Left lung (tissue), 10 donors: Measurements from ENCODE around the gene ZNF366. TPM values are rescaled to one million over a fixed set of nuclear protein-coding genes. Genes with fewer than 3 reads are reported as not detected.
A peak's percentile ranks its signal among the peaks of the same experiment; 100 is the strongest.

ENCODE experiments used
- ATAC-seq: fragments of 200-7000 bp; cut with Tn5 transposase; one replicate; pipeline ENCODE4 v1.9.1; 2020; ENCODE audit warnings: moderate library complexity
- DNase-seq, 4 donors: peaks; one replicate each; pipeline ENCODE4 v3.0.0-alpha.2; 2013 to 2020
- H3K27ac ChIP-seq, 2 donors: fragments of 200-600 bp; sonication (generic) in 1 of 2; one replicate each; pipeline versions ENCODE4 v1.5.0 to v1.8.0; 2020 to 2021
- H3K27me3 ChIP-seq, 2 donors: fragments of 200-600 bp; sonication (generic) in 1 of 2; one replicate each; pipeline versions ENCODE4 v1.5.0 to v1.8.0; 2020 to 2021
- H3K36me3 ChIP-seq, 2 donors: fragments of 200-600 bp; sonication (generic) in 1 of 2; one replicate each; pipeline versions ENCODE4 v1.5.0 to v1.8.0; 2020 to 2021
- H3K4me1 ChIP-seq, 2 donors: fragments of 200-600 bp; one replicate each; pipeline ENCODE4 v1.8.0; 2021
- H3K4me3 ChIP-seq, 2 donors: fragments of 200-600 bp; sonication (generic) in 1 of 2; one replicate each; pipeline versions ENCODE4 v1.5.0 to v1.8.0; 2020 to 2021; ENCODE audit warnings: mild to moderate bottlenecking in 1 of 2
- H3K9me3 ChIP-seq, 2 donors: fragments of 200-600 bp; sonication (generic) in 1 of 2; one replicate each; pipeline versions ENCODE4 v1.5.0 to v1.8.0; 2020 to 2021
- intact Hi-C, 2 donors: fragments of 100-400 bp; cut with DNase I; formaldehyde crosslinking; loops; one replicate each; pipeline versions ENCODE4 v1.11.2 to v1.14.2; 2022
- polyA plus RNA-seq, 6 donors: library from polyadenylated mRNA; unstranded; fragments of 120-200 nt; gene quantifications; one replicate each; pipeline ENCODE4 v1.2.1, GENCODE V29; 2013; ENCODE audit not compliant: insufficient read length in 6 of 6
- total RNA-seq, 2 donors: library from RNA; stranded (reverse); fragmentation: NEBNext Ultra II Directional; extraction: Animal tissue kit (Norgen Biotek cat#: 25700); gene quantifications; one replicate each; pipeline ENCODE4 v1.2.1, GENCODE V29; 2021
- TF ChIP-seq, protein P1 (sequence below), 2 donors: fragments of 200-600 bp; sonication (generic) in 1 of 2; IDR thresholded peaks; one replicate each; pipeline versions ENCODE4 v1.5.0 to v1.8.0; 2021; ENCODE audit warnings: antibody characterized with exemption in 2 of 2
- donor health status: DM: no; HTN: yes; CAD: no.
- donor health status: DM: no; HTN: no; CAD: no.

ZNF366 gene
- total and polyA plus RNA-seq, 8 donors, result 3.2 to 5.6 (median 4.0) TPM

DNA sequence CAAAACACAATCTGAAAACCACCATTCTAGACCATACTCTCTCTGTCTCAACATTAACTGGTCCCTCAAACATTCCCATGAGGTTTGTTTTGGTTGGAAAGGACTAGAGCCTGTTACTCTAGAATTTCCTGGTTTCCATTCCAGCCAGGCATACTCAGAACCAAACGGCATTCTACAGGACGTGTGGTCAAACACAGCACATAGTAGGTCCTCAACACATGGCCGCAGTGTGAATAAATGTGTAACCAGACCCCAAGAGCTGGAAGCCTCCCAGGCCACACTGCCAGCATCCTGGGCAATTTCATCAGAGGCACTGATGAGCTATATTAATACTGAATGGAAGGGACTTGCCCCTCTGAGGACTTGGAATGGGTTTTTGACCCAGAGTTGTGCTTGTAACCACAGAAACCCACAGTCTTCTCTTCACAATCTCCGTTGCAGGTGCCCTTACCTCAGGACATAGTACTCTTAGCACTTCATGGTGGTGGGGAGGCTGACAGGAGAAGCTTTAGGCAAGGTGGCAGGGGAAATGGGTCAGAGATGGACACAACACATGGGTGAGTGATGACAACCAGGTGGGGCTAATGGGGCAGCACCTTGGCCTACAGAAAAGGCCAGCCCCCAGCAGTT is 66.0 kb downstream of the ZNF366 start:
- Histone ChIP-seq H3K27me3 (no peaks in the 10 kb centered on the region), H3K27ac (no peak overlapping the region), H3K4me3 (no peak overlapping the region), H3K9me3 (no peaks in the 10 kb centered on the region), H3K4me1 (peaks cover 0 to 3% of the 10 kb centered on the region in 2 donors), H3K36me3 (no peaks in the 10 kb centered on the region)
- no peak for DNase-seq
- ATAC-seq, result no peak
- intact Hi-C loops, result no loop called here
- TF ChIP-seq, protein P1, sequence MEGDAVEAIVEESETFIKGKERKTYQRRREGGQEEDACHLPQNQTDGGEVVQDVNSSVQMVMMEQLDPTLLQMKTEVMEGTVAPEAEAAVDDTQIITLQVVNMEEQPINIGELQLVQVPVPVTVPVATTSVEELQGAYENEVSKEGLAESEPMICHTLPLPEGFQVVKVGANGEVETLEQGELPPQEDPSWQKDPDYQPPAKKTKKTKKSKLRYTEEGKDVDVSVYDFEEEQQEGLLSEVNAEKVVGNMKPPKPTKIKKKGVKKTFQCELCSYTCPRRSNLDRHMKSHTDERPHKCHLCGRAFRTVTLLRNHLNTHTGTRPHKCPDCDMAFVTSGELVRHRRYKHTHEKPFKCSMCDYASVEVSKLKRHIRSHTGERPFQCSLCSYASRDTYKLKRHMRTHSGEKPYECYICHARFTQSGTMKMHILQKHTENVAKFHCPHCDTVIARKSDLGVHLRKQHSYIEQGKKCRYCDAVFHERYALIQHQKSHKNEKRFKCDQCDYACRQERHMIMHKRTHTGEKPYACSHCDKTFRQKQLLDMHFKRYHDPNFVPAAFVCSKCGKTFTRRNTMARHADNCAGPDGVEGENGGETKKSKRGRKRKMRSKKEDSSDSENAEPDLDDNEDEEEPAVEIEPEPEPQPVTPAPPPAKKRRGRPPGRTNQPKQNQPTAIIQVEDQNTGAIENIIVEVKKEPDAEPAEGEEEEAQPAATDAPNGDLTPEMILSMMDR (IDR thresholded peaks at IDR 0.05), result no peak

DNA sequence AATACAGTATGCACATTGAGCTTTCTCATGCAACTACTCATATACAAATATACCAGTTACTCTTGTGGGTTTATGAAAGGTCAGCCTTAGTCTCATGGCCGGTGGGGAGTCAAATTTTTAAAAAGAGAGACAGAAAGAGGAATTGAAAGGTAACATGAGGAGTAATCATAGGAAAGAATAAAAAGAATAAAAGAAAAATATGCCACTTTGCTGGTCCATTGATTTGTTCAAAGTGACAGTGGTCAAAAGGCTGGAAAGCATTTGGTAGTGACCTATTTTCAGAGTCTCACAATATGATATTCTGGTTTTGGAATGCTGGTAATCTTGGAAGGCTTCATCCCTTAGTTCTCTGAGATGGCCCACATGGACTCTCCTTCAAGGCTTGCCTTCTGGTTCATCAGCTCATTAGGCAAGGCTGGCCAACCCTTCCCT is 67.0 kb downstream of the ZNF366 start:
- Histone ChIP-seq H3K27me3 (no peaks in the 10 kb centered on the region), H3K4me1 (peaks cover 0 to 3% of the 10 kb centered on the region in 2 donors), H3K27ac (no peak overlapping the region), H3K9me3 (no peaks in the 10 kb centered on the region), H3K4me3 (no peak overlapping the region), H3K36me3 (no peaks in the 10 kb centered on the region)
- no peak for ATAC-seq
- no peak for DNase-seq
- TF ChIP-seq, protein P1 (IDR thresholded peaks at IDR 0.05), result no peak
- intact Hi-C loops, result no loop called here

DNA sequence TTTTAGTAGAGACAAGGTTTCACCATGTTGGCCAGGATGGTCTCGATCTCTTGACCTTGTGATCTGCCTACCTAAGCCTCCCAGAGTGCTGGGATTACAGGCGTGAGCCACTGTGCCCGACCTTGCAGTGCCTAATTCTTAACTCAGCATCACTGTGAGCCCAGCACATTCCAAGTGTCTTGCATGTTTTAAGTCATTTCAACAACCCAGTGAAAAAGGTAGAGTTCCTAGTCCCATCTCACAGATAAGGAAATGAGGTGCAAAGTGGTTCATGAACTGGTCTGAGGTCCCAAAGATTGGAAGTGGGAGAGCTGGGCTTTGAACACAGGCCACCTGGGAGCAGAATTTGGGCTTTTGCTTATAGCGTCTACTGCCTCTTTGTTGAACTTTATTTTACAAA is 68.0 kb downstream of the ZNF366 start:
- Histone ChIP-seq H3K27ac (no peak overlapping the region), H3K9me3 (no peaks in the 10 kb centered on the region), H3K4me3 (no peak overlapping the region), H3K27me3 (no peaks in the 10 kb centered on the region), H3K36me3 (no peaks in the 10 kb centered on the region), H3K4me1 (peaks cover 0 to 3% of the 10 kb centered on the region in 2 donors)
- DNase-seq (no peak), ATAC-seq (no peak)
- TF ChIP-seq, protein P1 (IDR thresholded peaks at IDR 0.05), result no peak
- intact Hi-C loops, result no loop called here

DNA sequence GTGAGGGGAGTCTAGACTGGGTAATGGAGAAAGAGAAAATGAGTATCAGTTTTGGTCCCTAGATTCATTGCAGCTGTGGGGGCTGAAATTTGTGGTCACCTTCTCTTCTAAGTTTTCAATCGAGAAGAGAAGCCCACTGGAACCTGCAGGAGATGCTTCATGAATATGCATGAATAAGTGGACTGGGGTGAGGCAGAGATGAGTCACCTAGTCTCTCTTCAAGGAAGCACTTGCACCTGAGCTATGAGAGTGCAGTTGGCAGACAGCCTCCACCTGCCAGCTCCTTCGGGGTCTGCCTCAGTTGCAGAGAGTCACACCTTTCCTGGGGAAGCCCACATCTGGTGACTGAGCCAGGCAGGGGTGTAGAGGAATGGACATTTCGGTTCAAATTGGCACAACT is 69.1 kb downstream of the ZNF366 start:
- ATAC-seq (peak; percentile 16), DNase-seq (no peak)
- TF ChIP-seq, protein P1 (IDR thresholded peaks at IDR 0.05), result no peak
- Histone ChIP-seq H3K36me3 (no peaks in the 10 kb centered on the region), H3K4me1 (peaks cover 0 to 12% of the 10 kb centered on the region in 2 donors), H3K27me3 (no peaks in the 10 kb centered on the region), H3K4me3 (no peak overlapping the region), H3K27ac (no peak overlapping the region), H3K9me3 (no peaks in the 10 kb centered on the region)
- intact Hi-C loops, result no loop called here

DNA sequence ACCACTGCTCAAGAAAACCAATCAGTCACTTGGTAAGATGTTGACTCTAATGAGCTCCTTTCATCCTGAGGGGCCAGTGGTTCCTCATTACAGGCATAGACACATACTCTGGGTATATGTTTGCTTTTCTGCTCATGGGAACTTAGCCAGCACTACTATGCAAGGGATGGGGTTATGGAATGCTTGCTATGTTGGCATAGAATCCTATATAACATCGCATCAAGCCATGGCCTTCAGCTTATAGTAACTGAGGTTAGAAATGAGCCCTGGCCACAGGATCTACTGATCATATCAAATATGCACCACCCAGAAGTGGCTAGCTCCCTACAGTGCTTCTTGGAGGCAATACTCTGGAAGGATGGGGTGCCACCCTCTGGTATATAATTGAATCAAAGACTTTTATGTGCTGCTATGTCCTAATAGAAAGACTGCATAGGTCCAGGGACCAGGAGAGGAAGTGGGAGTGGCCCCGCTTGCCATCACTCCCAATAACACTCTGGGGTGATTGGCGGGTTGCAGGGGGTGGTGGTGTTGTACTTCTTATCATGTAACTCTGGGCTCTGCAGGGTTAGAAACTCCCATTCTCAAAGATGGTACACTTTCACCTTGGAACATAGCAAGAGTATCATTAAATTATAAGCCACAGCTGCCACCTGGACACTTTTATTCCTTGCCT is 70.3 kb downstream of the ZNF366 start:
- no peak for ATAC-seq
- TF ChIP-seq, protein P1 (IDR thresholded peaks at IDR 0.05), result no peak
- no peaks in the 10 kb centered on the region for H3K9me3 ChIP-seq
- H3K4me3 ChIP-seq, result no peak overlapping the region
- H3K27me3 ChIP-seq, result no peaks in the 10 kb centered on the region
- H3K4me1 ChIP-seq, result peaks cover 0 to 9% of the 10 kb centered on the region in 2 donors
- no peak overlapping the region for H3K27ac ChIP-seq
- no peaks in the 10 kb centered on the region for H3K36me3 ChIP-seq
- no peak for DNase-seq
- intact Hi-C loops, result no loop called here
